HL-60 (cell line): Measurements from ENCODE around the gene SLC6A11.

ENCODE experiments used
- DNase-seq, 2 experiments: peaks; one replicate each; pipeline ENCODE4 v3.0.0-alpha.2; 2010 to 2020; ENCODE audit warnings: low read depth in 1 of 2, low spot score in 1 of 2
- H3K27ac ChIP-seq: fragments of 250-450 bp; sonication (Bioruptor Pico); replicated peaks from 2 replicates; pipeline ENCODE4 v1.5.1; 2020; ENCODE audit warnings: mild to moderate bottlenecking, moderate library complexity
- H3K27me3 ChIP-seq: fragments of 250-450 bp; sonication (Bioruptor Pico); 2 replicates; pipeline ENCODE4 v1.5.1; 2021; ENCODE audit warnings: mild to moderate bottlenecking, moderate library complexity; ENCODE audit not compliant: insufficient read depth, poor library complexity, severe bottlenecking
- H3K4me3 ChIP-seq: replicated peaks from 2 replicates; pipeline ENCODE4 v1.5.1; 2011; ENCODE audit warnings: mild to moderate bottlenecking, control low read depth, low read length; ENCODE audit not compliant: insufficient read depth
- GABPA ChIP-seq: IDR thresholded peaks from 2 replicates; pipeline ENCODE4 v1.6.1; 2012; ENCODE audit warnings: low read depth
- POLR2AphosphoS5 ChIP-seq: IDR thresholded peaks from 2 replicates; pipeline ENCODE4 v1.6.1; 2012; ENCODE audit warnings: low read depth
- SPI1 ChIP-seq: IDR thresholded peaks from 2 replicates; pipeline ENCODE4 v1.6.1; 2012; ENCODE audit warnings: low read depth, mild to moderate bottlenecking, borderline replicate concordance
- TF ChIP-seq, protein P1 (sequence below): IDR thresholded peaks from 2 replicates; pipeline ENCODE4 v1.6.1; 2012; ENCODE audit warnings: low read depth; ENCODE audit not compliant: insufficient replicate concordance
- TF ChIP-seq, protein P2 (sequence below): IDR thresholded peaks from one replicate; pipeline ENCODE4 v1.5.1; 2011; ENCODE audit warnings: low read length, control low read depth, inconsistent platforms; ENCODE audit not compliant: insufficient read depth

The SLC6A11 gene

DNA sequence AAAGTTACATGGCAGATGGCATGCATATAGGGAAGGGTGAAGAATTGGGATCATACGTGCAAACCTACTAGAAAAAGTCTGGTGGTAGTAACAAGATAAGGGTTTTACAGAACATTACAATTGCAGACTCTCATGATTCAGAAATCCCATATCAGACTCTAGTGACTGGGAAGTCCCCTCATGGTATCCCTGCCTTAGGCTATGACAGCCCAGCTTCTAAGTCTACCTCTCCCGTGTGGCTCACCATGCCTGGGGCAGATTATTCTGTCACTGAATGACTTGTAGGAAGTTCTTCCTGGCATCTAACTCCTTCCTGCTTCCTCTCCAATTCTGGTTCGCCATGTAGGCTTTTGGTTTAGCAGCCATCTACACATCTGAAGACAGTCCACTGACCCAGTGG is 5.7 kb upstream of the SLC6A11 start:
- Histone ChIP-seq H3K27ac (no peak overlapping the region), H3K4me3 (no peak overlapping the region), H3K27me3 (peaks cover 6% of the 10 kb centered on the region)
- no peak for TF ChIP-seq GABPA
- TF ChIP-seq, protein P1, sequence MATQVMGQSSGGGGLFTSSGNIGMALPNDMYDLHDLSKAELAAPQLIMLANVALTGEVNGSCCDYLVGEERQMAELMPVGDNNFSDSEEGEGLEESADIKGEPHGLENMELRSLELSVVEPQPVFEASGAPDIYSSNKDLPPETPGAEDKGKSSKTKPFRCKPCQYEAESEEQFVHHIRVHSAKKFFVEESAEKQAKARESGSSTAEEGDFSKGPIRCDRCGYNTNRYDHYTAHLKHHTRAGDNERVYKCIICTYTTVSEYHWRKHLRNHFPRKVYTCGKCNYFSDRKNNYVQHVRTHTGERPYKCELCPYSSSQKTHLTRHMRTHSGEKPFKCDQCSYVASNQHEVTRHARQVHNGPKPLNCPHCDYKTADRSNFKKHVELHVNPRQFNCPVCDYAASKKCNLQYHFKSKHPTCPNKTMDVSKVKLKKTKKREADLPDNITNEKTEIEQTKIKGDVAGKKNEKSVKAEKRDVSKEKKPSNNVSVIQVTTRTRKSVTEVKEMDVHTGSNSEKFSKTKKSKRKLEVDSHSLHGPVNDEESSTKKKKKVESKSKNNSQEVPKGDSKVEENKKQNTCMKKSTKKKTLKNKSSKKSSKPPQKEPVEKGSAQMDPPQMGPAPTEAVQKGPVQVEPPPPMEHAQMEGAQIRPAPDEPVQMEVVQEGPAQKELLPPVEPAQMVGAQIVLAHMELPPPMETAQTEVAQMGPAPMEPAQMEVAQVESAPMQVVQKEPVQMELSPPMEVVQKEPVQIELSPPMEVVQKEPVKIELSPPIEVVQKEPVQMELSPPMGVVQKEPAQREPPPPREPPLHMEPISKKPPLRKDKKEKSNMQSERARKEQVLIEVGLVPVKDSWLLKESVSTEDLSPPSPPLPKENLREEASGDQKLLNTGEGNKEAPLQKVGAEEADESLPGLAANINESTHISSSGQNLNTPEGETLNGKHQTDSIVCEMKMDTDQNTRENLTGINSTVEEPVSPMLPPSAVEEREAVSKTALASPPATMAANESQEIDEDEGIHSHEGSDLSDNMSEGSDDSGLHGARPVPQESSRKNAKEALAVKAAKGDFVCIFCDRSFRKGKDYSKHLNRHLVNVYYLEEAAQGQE: no peak
- no peak for TF ChIP-seq POLR2AphosphoS5
- TF ChIP-seq SPI1: no peak
- TF ChIP-seq, protein P2, sequence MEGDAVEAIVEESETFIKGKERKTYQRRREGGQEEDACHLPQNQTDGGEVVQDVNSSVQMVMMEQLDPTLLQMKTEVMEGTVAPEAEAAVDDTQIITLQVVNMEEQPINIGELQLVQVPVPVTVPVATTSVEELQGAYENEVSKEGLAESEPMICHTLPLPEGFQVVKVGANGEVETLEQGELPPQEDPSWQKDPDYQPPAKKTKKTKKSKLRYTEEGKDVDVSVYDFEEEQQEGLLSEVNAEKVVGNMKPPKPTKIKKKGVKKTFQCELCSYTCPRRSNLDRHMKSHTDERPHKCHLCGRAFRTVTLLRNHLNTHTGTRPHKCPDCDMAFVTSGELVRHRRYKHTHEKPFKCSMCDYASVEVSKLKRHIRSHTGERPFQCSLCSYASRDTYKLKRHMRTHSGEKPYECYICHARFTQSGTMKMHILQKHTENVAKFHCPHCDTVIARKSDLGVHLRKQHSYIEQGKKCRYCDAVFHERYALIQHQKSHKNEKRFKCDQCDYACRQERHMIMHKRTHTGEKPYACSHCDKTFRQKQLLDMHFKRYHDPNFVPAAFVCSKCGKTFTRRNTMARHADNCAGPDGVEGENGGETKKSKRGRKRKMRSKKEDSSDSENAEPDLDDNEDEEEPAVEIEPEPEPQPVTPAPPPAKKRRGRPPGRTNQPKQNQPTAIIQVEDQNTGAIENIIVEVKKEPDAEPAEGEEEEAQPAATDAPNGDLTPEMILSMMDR: no peak
- no peak for DNase-seq

DNA sequence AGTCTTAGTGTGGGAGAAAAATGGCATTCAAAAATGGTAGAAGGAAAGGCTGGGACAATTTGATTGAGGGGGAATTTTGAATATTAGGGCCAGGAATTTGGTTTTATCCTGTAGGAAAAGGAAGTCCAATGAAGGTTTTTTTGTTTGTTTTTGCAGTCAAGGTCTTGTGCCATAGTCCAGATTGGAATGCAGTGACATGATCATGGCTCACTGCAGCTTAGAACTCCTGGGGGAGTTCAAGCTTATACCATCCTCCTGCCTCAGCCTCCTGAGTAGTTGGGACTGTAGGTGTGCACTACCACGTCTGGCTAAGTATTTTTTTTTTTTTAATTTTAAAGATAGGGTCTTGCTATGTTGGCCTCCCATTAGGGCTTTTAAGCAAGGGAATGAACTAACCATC is 2.6 kb upstream of the SLC6A11 start:
- no peak for TF ChIP-seq GABPA
- TF ChIP-seq, protein P1: no peak
- no peak for TF ChIP-seq SPI1
- no peak for TF ChIP-seq POLR2AphosphoS5
- TF ChIP-seq, protein P2: no peak
- Histone ChIP-seq H3K27me3 (peaks cover 18% of the 10 kb centered on the region), H3K4me3 (no peak overlapping the region), H3K27ac (no peak overlapping the region)
- no peak for DNase-seq

DNA sequence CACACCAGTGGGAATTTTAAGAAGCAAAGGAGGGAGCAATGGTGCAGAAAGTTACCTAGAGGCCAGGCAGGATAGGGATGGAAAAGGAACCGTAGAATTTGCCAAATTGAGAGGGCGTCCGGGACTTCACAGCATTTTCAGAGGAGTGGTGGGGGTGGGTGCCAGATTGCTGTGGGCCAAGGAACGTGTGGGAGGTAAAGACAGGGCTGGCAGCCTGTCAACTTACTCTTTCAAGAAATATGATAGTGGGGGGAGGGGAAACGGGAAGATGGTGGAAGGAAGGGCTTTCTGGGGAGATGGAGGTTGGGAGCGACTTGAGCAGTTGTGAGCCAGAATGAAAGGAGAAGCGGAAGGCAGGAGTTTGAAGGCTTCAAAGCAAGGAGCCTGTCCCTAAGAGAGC is 1.4 kb upstream of the SLC6A11 start:
- no peak for DNase-seq
- H3K4me3 ChIP-seq: no peak overlapping the region
- no peak overlapping the region for H3K27ac ChIP-seq
- no peak for TF ChIP-seq POLR2AphosphoS5
- TF ChIP-seq, protein P1: no peak
- no peak for TF ChIP-seq GABPA
- TF ChIP-seq, protein P2: no peak
- no peak for TF ChIP-seq SPI1
- peaks cover 18% of the 10 kb centered on the region for H3K27me3 ChIP-seq
